Measurements from ENCODE around the gene NAB2.

The NAB2 gene

DNA sequence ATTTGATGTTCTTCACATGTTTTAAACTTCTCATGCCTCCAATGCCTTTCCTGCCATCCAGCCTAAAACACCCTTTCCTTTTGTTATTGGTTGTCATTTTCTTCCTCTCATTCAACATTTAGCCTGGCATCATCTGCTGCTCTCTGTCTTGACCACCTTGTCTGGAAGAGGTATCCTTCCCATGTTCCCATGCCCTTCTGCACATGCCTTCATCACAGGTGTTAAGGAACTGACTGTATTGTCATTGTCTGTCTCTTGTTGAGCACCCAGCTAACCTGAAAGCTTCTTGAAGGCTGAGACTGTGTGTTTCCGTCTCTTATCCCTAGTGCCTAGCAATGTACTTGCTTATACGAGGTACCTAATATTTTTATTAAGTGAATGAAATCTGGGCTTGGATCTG is 34.9 kb downstream of the NAB2 start:
- TF ChIP-seq YY1 (IDR thresholded peaks at IDR 0.05; ENCODE audit: insufficient read depth, insufficient read length): no peak
- TF ChIP-seq ZNF274 (IDR thresholded peaks at IDR 0.05; ENCODE audit: low read depth, low read length): no peak
- no peak for TF ChIP-seq SUZ12 (IDR thresholded peaks at IDR 0.05; ENCODE audit: extremely low read depth, insufficient read depth, insufficient read length)

DNA sequence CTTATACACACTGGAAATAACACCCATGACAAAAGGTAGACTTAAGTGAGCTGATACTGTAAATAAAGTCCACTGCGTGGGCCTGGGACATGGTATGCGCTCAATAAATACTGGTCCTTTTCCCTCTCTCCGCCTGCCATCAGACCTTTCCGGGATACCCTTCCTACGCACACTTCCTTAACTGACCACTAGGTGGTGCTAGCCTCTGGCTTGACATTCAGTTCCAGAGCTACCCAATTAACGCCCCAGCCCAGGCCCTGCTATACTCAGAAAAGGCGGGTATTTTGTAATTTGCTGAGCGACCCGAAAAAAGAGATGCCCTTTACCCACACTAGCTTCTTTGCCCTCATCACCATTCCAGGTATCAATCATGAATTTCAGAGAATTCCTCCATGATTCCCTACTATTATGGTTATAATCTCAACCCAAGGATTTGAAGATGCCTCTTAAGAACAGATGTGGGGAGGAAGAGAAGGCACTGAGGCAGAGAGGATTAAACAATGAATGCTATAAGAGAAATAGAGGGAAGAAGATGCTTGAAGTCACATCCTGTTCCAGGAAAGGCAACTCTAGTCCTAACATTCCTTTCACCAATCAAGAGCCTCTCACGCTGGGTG is 35.5 kb downstream of the NAB2 start:
- no peak overlapping the region for H3K9ac ChIP-seq (ENCODE audit: insufficient read length, low read depth)
- H3K36me3 ChIP-seq (ENCODE audit: insufficient read depth, insufficient read length, low read length): peaks cover 4% of the 10 kb centered on the region
- peaks cover 8% of the 10 kb centered on the region for H3K4me1 ChIP-seq (ENCODE audit: insufficient read depth, insufficient read length)
- no peaks in the 10 kb centered on the region for H3K27me3 ChIP-seq (ENCODE audit: insufficient read depth, insufficient read length)
- no peak for DNase-seq (ENCODE audit: low read depth, low spot score)
- TF ChIP-seq YY1 (IDR thresholded peaks at IDR 0.05; ENCODE audit: insufficient read depth, insufficient read length): no peak
- H3K4me3 ChIP-seq (ENCODE audit: insufficient read length, low read depth): no peak overlapping the region
- H3K9me3 ChIP-seq (ENCODE audit: insufficient read depth, low read length): peaks cover 15% of the 10 kb centered on the region

More for the DNA sequence above, 34.9 kb downstream of the NAB2 start:
- H3K4me3 ChIP-seq (ENCODE audit: insufficient read length, low read depth): no peak overlapping the region
- H3K27me3 ChIP-seq (ENCODE audit: insufficient read depth, insufficient read length): no peaks in the 10 kb centered on the region
- no peak for DNase-seq (ENCODE audit: low read depth, low spot score)
- peaks cover 15% of the 10 kb centered on the region for H3K9me3 ChIP-seq (ENCODE audit: insufficient read depth, low read length)
- H3K9ac ChIP-seq (ENCODE audit: insufficient read length, low read depth): no peak overlapping the region
- H3K36me3 ChIP-seq (ENCODE audit: insufficient read depth, insufficient read length, low read length): peaks cover 4% of the 10 kb centered on the region
- peaks cover 8% of the 10 kb centered on the region for H3K4me1 ChIP-seq (ENCODE audit: insufficient read depth, insufficient read length)

DNA sequence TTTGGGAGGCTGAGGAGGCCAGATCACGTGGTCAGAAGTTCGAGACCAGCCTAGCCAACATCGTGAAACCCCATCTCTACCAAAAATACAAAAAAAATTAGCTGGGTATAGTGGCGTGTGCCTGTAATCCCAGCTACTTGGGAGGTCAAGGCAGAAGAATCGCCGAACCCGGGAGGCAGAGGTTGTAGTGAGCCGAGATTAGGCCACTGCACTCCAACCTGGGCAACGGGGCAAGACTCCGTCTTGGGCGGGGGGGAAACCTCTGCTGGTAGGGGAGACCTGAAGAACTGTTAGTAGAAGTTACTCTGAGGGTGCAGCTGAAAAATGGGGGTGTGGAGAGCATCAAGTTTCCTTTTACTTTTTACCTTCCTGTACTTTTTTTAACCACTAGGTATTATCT is 37.1 kb downstream of the NAB2 start:
- TF ChIP-seq YY1 (IDR thresholded peaks at IDR 0.05; ENCODE audit: insufficient read depth, insufficient read length) (no peak), SUZ12 (IDR thresholded peaks at IDR 0.05; ENCODE audit: extremely low read depth, insufficient read depth, insufficient read length) (no peak), ZNF274 (IDR thresholded peaks at IDR 0.05; ENCODE audit: low read depth, low read length) (no peak)
- Histone ChIP-seq H3K4me1 (ENCODE audit: insufficient read depth, insufficient read length) (peaks cover 12% of the 10 kb centered on the region), H3K27me3 (ENCODE audit: insufficient read depth, insufficient read length) (no peaks in the 10 kb centered on the region), H3K9ac (ENCODE audit: insufficient read length, low read depth) (no peak overlapping the region), H3K4me3 (ENCODE audit: insufficient read length, low read depth) (no peak overlapping the region), H3K36me3 (ENCODE audit: insufficient read depth, insufficient read length, low read length) (peaks cover 7% of the 10 kb centered on the region), H3K9me3 (ENCODE audit: insufficient read depth, low read length) (peaks cover 15% of the 10 kb centered on the region)
- DNase-seq (ENCODE audit: low read depth, low spot score): no peak

DNA sequence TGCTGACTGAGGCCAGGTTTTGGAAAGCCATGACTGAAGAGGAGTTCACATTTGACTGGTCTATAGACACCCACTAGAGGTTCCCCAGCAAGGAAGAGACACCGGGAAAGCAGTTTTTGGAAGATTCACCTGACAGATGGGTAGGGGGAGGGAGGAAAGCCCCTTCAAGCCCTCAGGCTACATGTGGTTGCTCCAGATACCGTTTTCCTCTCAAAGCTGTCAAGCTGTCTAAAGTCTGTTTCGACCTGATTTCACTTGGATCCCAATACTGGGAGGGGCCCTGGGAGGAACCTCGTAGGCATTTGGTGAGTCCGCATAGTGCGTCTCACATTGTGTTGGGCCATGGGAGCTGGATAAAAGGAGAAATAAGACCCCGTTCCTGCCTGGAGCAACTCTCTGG is 37.6 kb downstream of the NAB2 start:
- TF ChIP-seq SUZ12 (IDR thresholded peaks at IDR 0.05; ENCODE audit: extremely low read depth, insufficient read depth, insufficient read length): no peak
- TF ChIP-seq YY1 (IDR thresholded peaks at IDR 0.05; ENCODE audit: insufficient read depth, insufficient read length): no peak
- TF ChIP-seq ZNF274 (IDR thresholded peaks at IDR 0.05; ENCODE audit: low read depth, low read length): no peak
- Histone ChIP-seq H3K27me3 (ENCODE audit: insufficient read depth, insufficient read length) (no peaks in the 10 kb centered on the region), H3K36me3 (ENCODE audit: insufficient read depth, insufficient read length, low read length) (peaks cover 10% of the 10 kb centered on the region), H3K4me3 (ENCODE audit: insufficient read length, low read depth) (no peak overlapping the region), H3K4me1 (ENCODE audit: insufficient read depth, insufficient read length) (peaks cover 12% of the 10 kb centered on the region), H3K9me3 (ENCODE audit: insufficient read depth, low read length) (peaks cover 15% of the 10 kb centered on the region), H3K9ac (ENCODE audit: insufficient read length, low read depth) (peak overlapping the region; percentile 99)
- no peak for DNase-seq (ENCODE audit: low read depth, low spot score)

DNA sequence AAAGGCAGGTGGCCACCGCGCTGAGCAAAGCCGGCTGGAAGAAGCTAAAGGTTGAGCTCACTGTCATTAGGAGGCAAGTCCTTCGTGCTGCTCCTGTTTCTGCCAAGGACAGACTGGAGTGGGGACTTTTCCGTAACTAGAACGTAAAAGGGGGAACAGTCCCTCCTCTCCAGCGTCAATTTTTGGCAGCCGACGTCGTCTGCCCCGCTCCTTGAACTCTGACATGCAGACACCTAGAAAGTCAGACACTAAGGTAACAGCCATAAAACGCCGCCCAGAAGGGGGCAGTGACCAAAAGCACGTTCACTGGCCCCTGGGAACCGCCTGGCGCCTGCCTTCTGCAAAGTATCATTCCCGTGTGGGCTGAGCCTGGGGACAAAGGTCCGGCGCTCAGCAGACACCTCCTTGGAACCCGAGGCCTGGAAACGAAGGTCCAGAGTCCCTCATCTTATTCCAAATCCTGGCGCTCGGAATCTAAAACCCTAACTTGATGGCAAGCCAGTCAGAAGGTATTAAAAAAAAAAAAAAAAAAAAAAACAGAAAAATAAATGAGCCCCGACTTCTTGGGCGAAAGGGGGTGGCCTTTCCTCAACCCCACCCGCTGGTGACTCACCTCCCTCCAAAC is 38.3 kb downstream of the NAB2 start:
- TF ChIP-seq YY1 (IDR thresholded peaks at IDR 0.05; ENCODE audit: insufficient read depth, insufficient read length): no peak
- no peak for TF ChIP-seq ZNF274 (IDR thresholded peaks at IDR 0.05; ENCODE audit: low read depth, low read length)
- TF ChIP-seq SUZ12 (IDR thresholded peaks at IDR 0.05; ENCODE audit: extremely low read depth, insufficient read depth, insufficient read length): no peak
- peak overlapping the region; percentile 99 for H3K9ac ChIP-seq (ENCODE audit: insufficient read length, low read depth)
- no peaks in the 10 kb centered on the region for H3K27me3 ChIP-seq (ENCODE audit: insufficient read depth, insufficient read length)
- peaks cover 16% of the 10 kb centered on the region for H3K4me1 ChIP-seq (ENCODE audit: insufficient read depth, insufficient read length)
- DNase-seq (ENCODE audit: low read depth, low spot score): no peak
- H3K4me3 ChIP-seq (ENCODE audit: insufficient read length, low read depth): peak overlapping the region; percentile 83
- H3K36me3 ChIP-seq (ENCODE audit: insufficient read depth, insufficient read length, low read length): peaks cover 9% of the 10 kb centered on the region
- H3K9me3 ChIP-seq (ENCODE audit: insufficient read depth, low read length): peaks cover 11% of the 10 kb centered on the region

DNA sequence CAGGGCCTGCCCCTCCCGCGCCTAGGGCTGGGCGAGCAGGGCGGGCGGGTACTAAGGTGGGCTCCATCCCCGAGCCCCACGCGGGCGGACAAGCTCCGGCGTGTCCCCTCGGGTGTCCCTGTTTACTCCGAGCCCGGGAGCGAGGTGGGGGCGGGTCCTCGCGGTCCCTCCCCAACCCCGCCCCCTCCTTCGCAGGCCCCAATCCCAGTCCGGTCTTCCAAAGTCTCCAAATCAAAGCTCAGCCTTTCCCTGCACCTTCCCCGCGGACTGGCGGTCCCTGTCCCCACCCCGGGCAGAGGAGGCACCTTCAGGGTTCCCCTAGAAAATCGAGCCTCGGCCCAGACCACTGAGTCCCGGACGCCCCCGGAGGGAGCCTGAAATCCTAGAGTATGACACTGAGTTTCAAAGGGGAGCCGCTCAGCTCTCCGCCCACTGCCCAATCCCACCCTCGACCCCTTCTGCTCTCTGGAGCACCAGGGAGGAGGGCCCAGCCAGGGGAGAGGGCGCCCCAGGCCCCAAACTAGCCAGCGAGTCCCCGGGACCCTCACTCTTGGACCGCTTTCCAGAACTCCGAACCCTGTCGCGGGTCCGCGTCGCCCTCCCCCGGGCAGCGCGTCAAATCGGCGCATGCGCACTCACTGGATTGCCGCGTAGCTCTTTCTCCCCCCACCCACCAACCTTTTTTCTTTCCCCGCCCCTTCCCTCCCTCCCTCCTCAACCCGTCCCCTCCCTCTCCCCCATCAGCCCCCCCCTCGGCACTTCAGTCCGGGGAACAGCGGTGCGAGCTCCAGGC is 39.0 kb downstream of the NAB2 start, which contains the start of gene LRP1:
TSS of gene LRP1 (plus strand) at position 758 of the 793 bp plus-strand sequence. CDS start 482 bp downstream, outside the sequence.
- H3K36me3 ChIP-seq (ENCODE audit: insufficient read depth, insufficient read length, low read length): peaks cover 6% of the 10 kb centered on the region
- peak within 1 kb of the TSS; percentile 99 for H3K9ac ChIP-seq (ENCODE audit: insufficient read length, low read depth)
- no peaks in the 10 kb centered on the region for H3K27me3 ChIP-seq (ENCODE audit: insufficient read depth, insufficient read length)
- peaks cover 23% of the 10 kb centered on the region for H3K4me1 ChIP-seq (ENCODE audit: insufficient read depth, insufficient read length)
- H3K9me3 ChIP-seq (ENCODE audit: insufficient read depth, low read length): peaks cover 4% of the 10 kb centered on the region
- H3K4me3 ChIP-seq (ENCODE audit: insufficient read length, low read depth): peak within 1 kb of the TSS; percentile 83
- TF ChIP-seq ZNF274 (IDR thresholded peaks at IDR 0.05; ENCODE audit: low read depth, low read length) (no peak), YY1 (IDR thresholded peaks at IDR 0.05; ENCODE audit: insufficient read depth, insufficient read length) (no peak), SUZ12 (IDR thresholded peaks at IDR 0.05; ENCODE audit: extremely low read depth, insufficient read depth, insufficient read length) (no peak)
- DNase-seq (ENCODE audit: low read depth, low spot score): peak; percentile 79

Data from NT2/D1 (cell line).